Ishikawa (cell line): ENCODE data around the gene PCYT1B.

Source experiments
- CEBPB ChIP-seq: IDR thresholded peaks from 2 replicates; pipeline ENCODE4 v1.6.1; 2012
- RAD21 ChIP-seq: IDR thresholded peaks from 2 replicates; pipeline ENCODE4 v1.6.1; 2012; ENCODE audit warnings: low read depth
- TCF12 ChIP-seq: IDR thresholded peaks from 2 replicates; pipeline ENCODE4 v1.6.1; 2012; ENCODE audit warnings: low read depth

- TF ChIP-seq RAD21 (no peak), CEBPB (no peak), TCF12 (no peak)
Measured at GRCh38 chrX:24657671-24658386, 10.7 kb upstream of the PCYT1B start.
